ENCODE measurements around the gene DUSP22. TPM values are rescaled to one million over a fixed set of nuclear protein-coding genes. Genes with fewer than 3 reads are reported as not detected.

The DUSP22 gene
- total and polyA plus RNA-seq, 4 donors, result 9.5 to 31.0 (median 20.1) TPM

DNA sequence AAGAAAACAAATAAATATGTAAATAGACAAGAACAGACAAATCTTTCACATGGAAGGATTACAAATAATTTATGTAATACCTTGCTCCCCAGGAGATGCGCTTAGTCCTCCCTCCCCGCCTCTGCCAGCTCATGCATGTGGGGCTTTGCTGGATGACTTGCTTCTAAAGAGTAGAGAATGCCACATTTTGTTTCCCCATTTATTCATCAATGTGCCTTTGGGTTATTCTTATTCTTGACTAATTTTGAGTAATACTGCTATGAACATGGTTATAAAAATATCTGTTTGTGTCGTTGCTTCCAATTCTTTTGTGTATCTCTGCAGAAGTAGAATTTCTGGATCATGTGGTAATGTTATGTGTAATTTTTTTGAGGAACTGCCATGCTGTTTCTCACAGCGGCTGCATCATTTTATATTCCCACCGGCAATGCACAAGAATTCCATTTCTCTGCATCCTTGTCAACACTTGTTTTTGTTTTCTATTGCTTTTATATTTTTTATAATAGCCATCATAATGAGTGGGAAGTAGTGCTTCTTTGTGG lies 23.8 kb upstream of the DUSP22 start:
- TF ChIP-seq EGR1 (IDR thresholded peaks at IDR 0.05; ENCODE audit: low read depth in 2 of 2) (no peak), NR2F2 (IDR thresholded peaks at IDR 0.05) (no peak), GABPA (IDR thresholded peaks at IDR 0.05 in 1 of 2, conservative IDR thresholded peaks at IDR 0.05 in 1 of 2) (no peak)
- no peak overlapping the region for H3K4me3 ChIP-seq (ENCODE audit: low read depth in 1 of 3, low read length in 3 of 3)
- no peaks in the 10 kb centered on the region for H3K36me3 ChIP-seq (ENCODE audit: control insufficient read depth in 4 of 4, insufficient read depth in 3 of 4, low read depth in 1 of 4, low read length in 3 of 4)

GRCh38 chr6:273551-274058 lies 18.7 kb upstream of the DUSP22 start:
- Histone ChIP-seq H3K4me3 (ENCODE audit: low read depth in 1 of 3, low read length in 3 of 3) (no peak overlapping the region), H3K4me1 (ENCODE audit: control insufficient read depth in 4 of 4, insufficient read depth in 4 of 4, low read length in 3 of 4) (no peaks in the 10 kb centered on the region), H3K9ac (ENCODE audit: low read depth in 1 of 2, low read length in 2 of 2) (no peak overlapping the region), H3K27me3 (ENCODE audit: control insufficient read depth in 4 of 4, insufficient read depth in 4 of 4, low read length in 3 of 4) (no peaks in the 10 kb centered on the region), H3K36me3 (ENCODE audit: control insufficient read depth in 4 of 4, insufficient read depth in 3 of 4, low read depth in 1 of 4, low read length in 3 of 4) (no peaks in the 10 kb centered on the region), H3K27ac (ENCODE audit: low read depth in 1 of 2, low read length in 2 of 2) (no peak overlapping the region), H3K9me3 (ENCODE audit: control insufficient read depth in 4 of 4, low read length in 3 of 4) (no peaks in the 10 kb centered on the region)
- no peak for DNase-seq (ENCODE audit: low spot score)
- WGBS, result 41% methylated on average over 2 of the region's 2 CpGs
- TF ChIP-seq, protein P1, sequence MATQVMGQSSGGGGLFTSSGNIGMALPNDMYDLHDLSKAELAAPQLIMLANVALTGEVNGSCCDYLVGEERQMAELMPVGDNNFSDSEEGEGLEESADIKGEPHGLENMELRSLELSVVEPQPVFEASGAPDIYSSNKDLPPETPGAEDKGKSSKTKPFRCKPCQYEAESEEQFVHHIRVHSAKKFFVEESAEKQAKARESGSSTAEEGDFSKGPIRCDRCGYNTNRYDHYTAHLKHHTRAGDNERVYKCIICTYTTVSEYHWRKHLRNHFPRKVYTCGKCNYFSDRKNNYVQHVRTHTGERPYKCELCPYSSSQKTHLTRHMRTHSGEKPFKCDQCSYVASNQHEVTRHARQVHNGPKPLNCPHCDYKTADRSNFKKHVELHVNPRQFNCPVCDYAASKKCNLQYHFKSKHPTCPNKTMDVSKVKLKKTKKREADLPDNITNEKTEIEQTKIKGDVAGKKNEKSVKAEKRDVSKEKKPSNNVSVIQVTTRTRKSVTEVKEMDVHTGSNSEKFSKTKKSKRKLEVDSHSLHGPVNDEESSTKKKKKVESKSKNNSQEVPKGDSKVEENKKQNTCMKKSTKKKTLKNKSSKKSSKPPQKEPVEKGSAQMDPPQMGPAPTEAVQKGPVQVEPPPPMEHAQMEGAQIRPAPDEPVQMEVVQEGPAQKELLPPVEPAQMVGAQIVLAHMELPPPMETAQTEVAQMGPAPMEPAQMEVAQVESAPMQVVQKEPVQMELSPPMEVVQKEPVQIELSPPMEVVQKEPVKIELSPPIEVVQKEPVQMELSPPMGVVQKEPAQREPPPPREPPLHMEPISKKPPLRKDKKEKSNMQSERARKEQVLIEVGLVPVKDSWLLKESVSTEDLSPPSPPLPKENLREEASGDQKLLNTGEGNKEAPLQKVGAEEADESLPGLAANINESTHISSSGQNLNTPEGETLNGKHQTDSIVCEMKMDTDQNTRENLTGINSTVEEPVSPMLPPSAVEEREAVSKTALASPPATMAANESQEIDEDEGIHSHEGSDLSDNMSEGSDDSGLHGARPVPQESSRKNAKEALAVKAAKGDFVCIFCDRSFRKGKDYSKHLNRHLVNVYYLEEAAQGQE (IDR thresholded peaks at IDR 0.05), result no peak
- no peak for TF ChIP-seq HNF4A (conservative IDR thresholded peaks at IDR 0.05)
- TF ChIP-seq YY1 (IDR thresholded peaks at IDR 0.05), result no peak
- TF ChIP-seq JUND (IDR thresholded peaks at IDR 0.05), result no peak
- TF ChIP-seq RXRA (IDR thresholded peaks at IDR 0.05), result no peak
- no peak for TF ChIP-seq EGR1 (IDR thresholded peaks at IDR 0.05; ENCODE audit: low read depth in 2 of 2)
- TF ChIP-seq NR2F2 (IDR thresholded peaks at IDR 0.05), result no peak
- TF ChIP-seq RAD21 (IDR thresholded peaks at IDR 0.05), result no peak
- no peak for TF ChIP-seq FOXA2 (IDR thresholded peaks at IDR 0.05)
- no peak for TF ChIP-seq HNF4G (IDR thresholded peaks at IDR 0.05)
- TF ChIP-seq TAF1 (conservative IDR thresholded peaks at IDR 0.05), result no peak

More for the DNA sequence above, 23.8 kb upstream of the DUSP22 start:
- H3K27ac ChIP-seq (ENCODE audit: low read depth in 1 of 2, low read length in 2 of 2), result no peak overlapping the region
- H3K9ac ChIP-seq (ENCODE audit: low read depth in 1 of 2, low read length in 2 of 2), result no peak overlapping the region
- H3K27me3 ChIP-seq (ENCODE audit: control insufficient read depth in 4 of 4, insufficient read depth in 4 of 4, low read length in 3 of 4), result peaks cover 0 to 2% (median 0%) of the 10 kb centered on the region in 4 donors
- 83% methylated on average over 5 of the region's 5 CpGs for WGBS
- no peaks in the 10 kb centered on the region for H3K9me3 ChIP-seq (ENCODE audit: control insufficient read depth in 4 of 4, low read length in 3 of 4)
- DNase-seq (ENCODE audit: low spot score), result no peak
- no peaks in the 10 kb centered on the region for H3K4me1 ChIP-seq (ENCODE audit: control insufficient read depth in 4 of 4, insufficient read depth in 4 of 4, low read length in 3 of 4)

GRCh38 chr6:277746-278145 lies 14.5 kb upstream of the DUSP22 start:
- DNase-seq (ENCODE audit: low spot score), result no peak
- H3K9me3 ChIP-seq (ENCODE audit: control insufficient read depth in 4 of 4, low read length in 3 of 4), result no peaks in the 10 kb centered on the region
- no peak overlapping the region for H3K27ac ChIP-seq (ENCODE audit: low read depth in 1 of 2, low read length in 2 of 2)
- no peaks in the 10 kb centered on the region for H3K27me3 ChIP-seq (ENCODE audit: control insufficient read depth in 4 of 4, insufficient read depth in 4 of 4, low read length in 3 of 4)
- no peak overlapping the region for H3K4me3 ChIP-seq (ENCODE audit: low read depth in 1 of 3, low read length in 3 of 3)
- 75% methylated on average over 2 of the region's 2 CpGs for WGBS
- H3K4me1 ChIP-seq (ENCODE audit: control insufficient read depth in 4 of 4, insufficient read depth in 4 of 4, low read length in 3 of 4), result no peaks in the 10 kb centered on the region
- no peaks in the 10 kb centered on the region for H3K36me3 ChIP-seq (ENCODE audit: control insufficient read depth in 4 of 4, insufficient read depth in 3 of 4, low read depth in 1 of 4, low read length in 3 of 4)
- H3K9ac ChIP-seq (ENCODE audit: low read depth in 1 of 2, low read length in 2 of 2), result no peak overlapping the region
- TF ChIP-seq MAX (IDR thresholded peaks at IDR 0.05) (no peak), CTCF (IDR thresholded peaks at IDR 0.05; ENCODE audit: low read depth, low read length, missing input control) (no peak), GABPA (IDR thresholded peaks at IDR 0.05 in 1 of 2, conservative IDR thresholded peaks at IDR 0.05 in 1 of 2) (no peak), ATF3 (IDR thresholded peaks at IDR 0.05) (no peak), YY1 (IDR thresholded peaks at IDR 0.05) (no peak), RXRA (IDR thresholded peaks at IDR 0.05) (no peak), RAD21 (IDR thresholded peaks at IDR 0.05) (no peak), JUND (IDR thresholded peaks at IDR 0.05) (no peak), EGR1 (IDR thresholded peaks at IDR 0.05; ENCODE audit: low read depth in 2 of 2) (no peak), TAF1 (conservative IDR thresholded peaks at IDR 0.05) (no peak), HNF4A (conservative IDR thresholded peaks at IDR 0.05) (no peak), HNF4G (IDR thresholded peaks at IDR 0.05) (no peak), FOXA1 (IDR thresholded peaks at IDR 0.05) (no peak)
- TF ChIP-seq, protein P1 (IDR thresholded peaks at IDR 0.05), result no peak
